VCaP (cell line): ENCODE measurements around the gene SP4.
A peak's percentile ranks its signal among the peaks of the same experiment; 100 is the strongest.

Source experiments
- H3K27ac ChIP-seq: fragments of 450-650 bp; 2 replicates; pipeline ENCODE4 v1.5.1; 2017
- TF ChIP-seq, protein P1 (sequence below): fragments of 450-650 bp; conservative IDR thresholded peaks from 2 replicates; pipeline ENCODE4 v1.5.1; 2017; ENCODE audit warnings: mild to moderate bottlenecking, moderate library complexity

SP4 gene

DNA sequence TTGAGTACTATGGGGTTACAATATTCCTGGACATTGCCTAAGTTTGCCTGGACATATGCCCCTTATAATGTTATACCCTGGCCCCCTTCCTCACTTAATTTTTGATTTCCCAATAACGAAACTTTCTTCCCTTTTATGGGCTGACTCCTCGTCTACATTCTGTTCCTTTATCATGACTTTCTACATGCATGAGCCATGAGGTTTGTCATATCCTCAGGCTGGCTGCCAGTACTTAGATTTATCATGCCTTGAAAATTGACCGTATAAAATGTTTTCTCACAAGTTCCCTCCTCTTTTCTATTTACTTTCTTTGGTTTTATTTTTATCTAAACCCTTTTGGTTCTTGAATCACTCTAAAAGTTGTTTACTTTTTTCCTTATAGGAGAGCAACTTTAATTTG lies 119.6 kb downstream of the SP4 start:
- no peak overlapping the region for H3K27ac ChIP-seq
- TF ChIP-seq, protein P1, sequence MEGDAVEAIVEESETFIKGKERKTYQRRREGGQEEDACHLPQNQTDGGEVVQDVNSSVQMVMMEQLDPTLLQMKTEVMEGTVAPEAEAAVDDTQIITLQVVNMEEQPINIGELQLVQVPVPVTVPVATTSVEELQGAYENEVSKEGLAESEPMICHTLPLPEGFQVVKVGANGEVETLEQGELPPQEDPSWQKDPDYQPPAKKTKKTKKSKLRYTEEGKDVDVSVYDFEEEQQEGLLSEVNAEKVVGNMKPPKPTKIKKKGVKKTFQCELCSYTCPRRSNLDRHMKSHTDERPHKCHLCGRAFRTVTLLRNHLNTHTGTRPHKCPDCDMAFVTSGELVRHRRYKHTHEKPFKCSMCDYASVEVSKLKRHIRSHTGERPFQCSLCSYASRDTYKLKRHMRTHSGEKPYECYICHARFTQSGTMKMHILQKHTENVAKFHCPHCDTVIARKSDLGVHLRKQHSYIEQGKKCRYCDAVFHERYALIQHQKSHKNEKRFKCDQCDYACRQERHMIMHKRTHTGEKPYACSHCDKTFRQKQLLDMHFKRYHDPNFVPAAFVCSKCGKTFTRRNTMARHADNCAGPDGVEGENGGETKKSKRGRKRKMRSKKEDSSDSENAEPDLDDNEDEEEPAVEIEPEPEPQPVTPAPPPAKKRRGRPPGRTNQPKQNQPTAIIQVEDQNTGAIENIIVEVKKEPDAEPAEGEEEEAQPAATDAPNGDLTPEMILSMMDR, result no peak

DNA sequence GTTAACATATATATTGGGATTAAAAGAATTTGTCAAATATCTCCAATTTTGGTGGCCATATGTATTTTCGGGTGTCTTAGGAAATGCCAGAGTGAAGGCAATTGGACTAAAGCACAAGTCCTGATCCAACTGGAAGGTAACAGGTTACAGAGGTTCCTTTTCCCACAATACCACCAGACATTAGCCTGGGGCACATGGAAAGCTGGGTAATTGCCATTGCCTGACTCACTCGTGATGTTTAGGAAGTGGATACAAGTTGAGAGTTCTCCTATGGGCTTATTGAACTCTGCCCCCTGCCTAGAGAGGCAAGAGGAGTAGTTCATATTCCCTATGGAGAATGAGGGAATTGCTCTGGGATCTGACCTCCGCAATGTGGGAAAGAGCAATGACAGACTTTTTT lies 120.6 kb downstream of the SP4 start:
- TF ChIP-seq, protein P1, result no peak
- no peak overlapping the region for H3K27ac ChIP-seq

DNA sequence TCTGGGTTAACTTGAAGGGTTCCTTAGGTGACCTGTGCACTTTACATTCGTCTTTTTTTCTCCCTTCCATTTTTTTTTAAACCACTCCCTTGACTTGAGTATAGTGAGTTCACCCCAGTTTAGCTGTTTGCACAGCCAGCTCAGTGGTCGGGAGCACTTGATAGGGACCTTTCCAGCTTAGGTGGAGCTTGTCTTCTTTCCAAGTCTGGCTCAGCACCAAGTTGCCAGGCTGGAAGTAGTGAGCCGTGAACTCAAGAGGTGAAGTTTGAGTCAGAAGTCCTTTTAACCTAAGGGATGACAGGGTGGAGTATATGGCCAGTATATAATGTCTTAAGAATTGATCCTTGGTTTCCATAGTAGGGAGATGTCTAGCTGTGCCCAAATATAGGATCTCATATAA lies 122.2 kb downstream of the SP4 start:
- TF ChIP-seq, protein P1, result no peak
- no peak overlapping the region for H3K27ac ChIP-seq

DNA sequence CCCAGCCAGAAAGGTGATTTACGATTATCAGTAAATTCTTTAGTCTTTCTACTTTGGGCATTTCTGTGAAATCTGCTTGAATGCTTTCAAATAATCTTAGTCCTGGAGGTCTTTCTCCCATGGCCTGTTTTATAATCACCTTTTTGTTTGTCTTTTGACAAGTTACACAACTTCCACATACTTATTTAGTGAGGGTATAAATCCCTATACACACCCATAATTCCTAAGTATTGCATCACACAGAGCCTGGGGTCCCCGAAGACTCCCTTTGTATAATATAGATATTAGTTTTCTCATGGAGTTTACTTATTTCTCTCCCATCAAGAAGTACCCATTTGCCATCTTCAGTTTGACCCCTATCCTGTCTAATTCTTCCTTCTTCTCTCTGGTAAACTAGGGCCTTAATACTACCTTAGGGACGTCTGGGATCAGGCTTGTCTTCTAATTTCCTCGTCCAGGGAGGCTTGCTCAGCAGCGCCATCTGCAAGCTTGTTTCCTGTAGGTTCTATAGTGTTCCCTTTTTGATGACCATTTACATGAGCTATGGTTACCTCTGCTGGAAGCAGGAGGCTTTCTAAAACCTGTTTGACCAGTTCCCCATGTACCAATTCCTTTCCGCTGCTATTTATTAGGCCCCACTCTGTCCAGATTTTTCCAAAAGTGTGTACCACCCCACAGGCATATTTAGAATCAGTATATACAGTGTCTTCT lies 123.1 kb downstream of the SP4 start:
- TF ChIP-seq, protein P1, result no peak; the same call in 1 of the 2 replicates
- peak overlapping the region; percentile 38; the same call in 1 of the 2 replicates for H3K27ac ChIP-seq

DNA sequence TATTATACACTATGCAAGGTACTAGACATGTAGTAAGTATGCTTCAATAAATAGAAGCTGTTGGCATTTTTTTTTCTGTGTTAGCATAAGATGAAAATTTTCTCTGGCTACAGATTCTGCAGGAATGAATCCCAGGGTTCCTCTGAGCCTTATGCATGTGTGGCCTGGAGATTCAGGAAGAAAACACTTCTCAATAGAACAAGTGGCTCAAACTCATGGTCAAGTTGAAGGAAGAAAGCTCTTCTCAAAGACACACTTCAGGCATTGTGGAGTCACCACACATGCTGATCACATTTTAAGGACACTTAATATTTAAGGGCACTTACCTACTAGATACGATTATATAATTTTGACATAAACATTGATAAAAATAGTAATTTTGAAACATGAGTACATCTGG lies 134.5 kb downstream of the SP4 start:
- no peak overlapping the region for H3K27ac ChIP-seq
- TF ChIP-seq, protein P1, result no peak
